GM12892 (cell line): ENCODE measurements around the gene ARL15.

ENCODE experiments used
- POLR2A ChIP-seq: IDR thresholded peaks from 2 replicates; pipeline ENCODE4 v1.6.1; 2011; ENCODE audit warnings: low read depth, low read length, control low read depth
- POLR2AphosphoS5 ChIP-seq: IDR thresholded peaks from 2 replicates; pipeline ENCODE4 v1.6.1; 2011; ENCODE audit warnings: low read depth, low read length, control low read depth
- TAF1 ChIP-seq: IDR thresholded peaks from 2 replicates; pipeline ENCODE4 v1.6.1; 2011; ENCODE audit warnings: low read depth, mild to moderate bottlenecking, control low read depth, low read length, borderline replicate concordance

DNA sequence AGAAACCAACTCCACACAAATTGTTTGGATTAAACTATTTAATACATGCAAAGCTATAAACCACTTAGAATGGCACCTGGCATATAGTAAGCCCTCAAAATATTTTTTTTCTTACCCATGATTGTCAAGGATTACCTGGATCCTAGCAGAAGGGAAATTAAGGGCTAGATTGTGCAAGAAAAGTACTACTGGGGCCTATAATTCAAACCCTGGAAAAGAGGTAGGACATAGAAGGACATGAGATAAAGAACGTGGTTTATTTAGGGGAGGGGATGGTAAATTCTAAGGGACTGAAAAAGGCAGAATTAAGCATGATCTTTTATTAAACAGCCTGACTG, 14.9 kb upstream of the ARL15 start:
- TF ChIP-seq POLR2AphosphoS5 (no peak), POLR2A (no peak), TAF1 (no peak)
